SK-N-SH (cell line): ENCODE measurements around the gene SEC62.

Experiments
- CHD2 ChIP-seq: fragments of 150-350 bp; IDR thresholded peaks from 2 replicates; pipeline ENCODE4 v1.6.1; 2018; ENCODE audit warnings: low read length; ENCODE audit not compliant: partially characterized antibody
- CTCF ChIP-seq: fragments of 200-600 bp; sonication (generic); IDR thresholded peaks from 2 replicates; pipeline ENCODE4 v1.6.1; 2017; ENCODE audit warnings: antibody characterized with exemption, mild to moderate bottlenecking, moderate library complexity
- MXI1 ChIP-seq: IDR thresholded peaks from 2 replicates; pipeline ENCODE4 v1.6.1; 2012; ENCODE audit warnings: mild to moderate bottlenecking, low read depth, low read length, improper control_type of control experiment
- TAF1 ChIP-seq: IDR thresholded peaks from 2 replicates; pipeline ENCODE4 v1.6.1; 2012; ENCODE audit warnings: low read depth, mild to moderate bottlenecking, low read length, moderate library complexity, borderline replicate concordance
- TEAD4 ChIP-seq: IDR thresholded peaks from 2 replicates; pipeline ENCODE4 v1.4.0; 2012; ENCODE audit warnings: mild to moderate bottlenecking, borderline replicate concordance; ENCODE audit not compliant: insufficient read depth

DNA sequence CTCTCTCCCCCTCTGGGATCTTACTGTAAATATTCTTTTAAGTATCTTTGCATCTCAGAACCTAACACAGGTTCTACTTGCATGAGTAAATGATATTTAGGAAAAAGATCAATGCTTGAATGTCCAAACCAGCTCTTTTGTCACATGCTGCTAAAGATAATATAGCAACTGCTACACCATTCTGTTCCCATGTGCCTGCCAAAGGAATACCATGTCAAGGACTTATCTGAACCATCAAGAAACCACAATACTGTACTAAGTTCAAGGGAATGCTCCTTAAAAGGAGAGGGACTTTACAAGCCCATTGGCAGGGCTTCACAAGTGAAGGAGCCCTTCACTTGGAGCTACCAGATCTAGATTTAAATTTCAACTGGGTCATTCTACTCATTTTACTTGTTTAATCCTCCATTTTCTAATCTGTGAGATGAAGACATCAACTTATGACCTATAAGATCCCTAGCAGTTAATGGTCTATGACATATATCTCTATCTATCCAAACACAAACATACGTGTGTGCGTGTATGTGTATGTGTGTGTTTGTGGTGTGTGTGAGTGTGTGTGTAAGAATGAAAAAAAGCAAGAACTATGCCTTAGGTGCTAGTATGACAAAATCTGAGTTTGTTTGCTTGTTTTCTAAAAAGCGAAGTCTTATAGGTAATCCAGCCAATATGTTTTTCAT, 13.0 kb upstream of the SEC62 start:
- TF ChIP-seq MXI1 (no peak), TAF1 (no peak), CHD2 (no peak), CTCF (no peak), TEAD4 (no peak)
